ENCODE data around the gene C1orf159. TPM values are rescaled to one million over a fixed set of nuclear protein-coding genes. Genes with fewer than 3 reads are reported as not detected.
A peak's percentile ranks its signal among the peaks of the same experiment; 100 is the strongest.
"Not testable (repeated sequence)": the region's sequence is repeated elsewhere in the genome, so short reads cannot be mapped to it uniquely, and the experiment has no call there.

C1orf159 gene
- total and polyA plus RNA-seq, 9 of the 15 experiments (the other 6 are each of a cell fraction or from before 2014, with no cell fraction given): 0.28 to 54.9 (median 10.6) TPM

DNA sequence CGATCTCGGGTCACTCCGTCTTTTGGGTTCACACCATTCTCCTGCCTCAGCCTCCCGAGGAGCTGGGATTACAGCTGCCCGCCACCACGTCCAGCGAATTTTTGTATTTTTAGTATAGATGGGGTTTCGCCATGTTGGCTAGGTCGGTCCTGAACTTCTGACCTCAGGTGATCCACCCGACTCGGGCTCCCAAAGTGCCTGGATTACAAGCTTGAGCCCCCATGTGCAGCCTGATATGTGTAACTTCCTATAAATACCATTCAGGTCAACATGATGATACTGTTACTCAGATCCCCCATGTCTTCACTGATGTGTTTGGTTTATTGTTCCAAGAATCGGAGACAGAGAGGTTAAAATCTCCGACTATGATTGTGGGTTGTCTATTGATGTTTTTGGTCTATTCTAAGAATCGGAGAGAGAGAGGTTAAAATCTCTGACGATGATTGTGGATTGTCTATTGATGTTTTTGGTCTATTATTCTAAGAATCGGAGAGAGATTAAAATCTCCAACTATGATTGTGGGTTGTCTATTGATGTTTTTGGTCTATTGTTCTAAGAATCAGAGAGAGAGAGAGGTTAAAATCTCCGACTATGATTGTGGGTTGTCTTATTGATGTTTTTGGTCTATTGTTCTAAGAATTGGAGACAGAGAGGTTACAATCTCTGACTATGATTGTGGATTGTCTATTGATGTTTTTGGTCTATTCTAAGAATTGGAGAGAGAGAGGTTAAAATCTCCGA lies 17.0 kb downstream of the C1orf159 start:
- peaks cover 7% of the 10 kb centered on the region; the same call in 2 of the 3 replicates for H3K79me2 ChIP-seq (ENCODE audit: control insufficient read depth, insufficient read depth, low read length)
- TF ChIP-seq, protein P1, sequence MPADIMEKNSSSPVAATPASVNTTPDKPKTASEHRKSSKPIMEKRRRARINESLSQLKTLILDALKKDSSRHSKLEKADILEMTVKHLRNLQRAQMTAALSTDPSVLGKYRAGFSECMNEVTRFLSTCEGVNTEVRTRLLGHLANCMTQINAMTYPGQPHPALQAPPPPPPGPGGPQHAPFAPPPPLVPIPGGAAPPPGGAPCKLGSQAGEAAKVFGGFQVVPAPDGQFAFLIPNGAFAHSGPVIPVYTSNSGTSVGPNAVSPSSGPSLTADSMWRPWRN (IDR thresholded peaks at IDR 0.05; ENCODE audit: low read depth): no peak
- ATAC-seq (no peak), DNase-seq (ENCODE audit: extremely low read depth in 1 of 4, low spot score in 3 of 4) (no peak), FAIRE-seq (no peak)
- ChIA-PET CTCF (ENCODE audit: low intra/inter-chr PET ratio) (no interaction called here), POLR2A (no interaction called here)
- intact Hi-C loops (cut with micrococcal nuclease): no loop called here
- in situ Hi-C loops (cut with MboI): no loop called here
- H3K36me3 ChIP-seq (ENCODE audit: control insufficient read depth, insufficient read depth, low read length): no peaks in the 10 kb centered on the region; the same call in 2 of the 3 replicates
- no peaks in the 10 kb centered on the region for H3K9me1 ChIP-seq (ENCODE audit: control insufficient read depth, insufficient read depth, low read length)
- H4K20me1 ChIP-seq (replicated peaks; ENCODE audit: control insufficient read depth, insufficient read depth, low read length): no peaks in the 10 kb centered on the region
- H3K27ac ChIP-seq (ENCODE audit: extremely low read depth, low read depth, low read length): no peak overlapping the region
- H3K4me1 ChIP-seq (replicated peaks in 1 of 2; ENCODE audit: control insufficient read depth in 2 of 2, insufficient read depth in 2 of 2, low read length in 2 of 2): no peaks in the 10 kb centered on the region
- no peaks in the 10 kb centered on the region for H3K27me3 ChIP-seq (ENCODE audit: control insufficient read depth in 2 of 2, insufficient read depth in 2 of 2, low read length in 2 of 2)
- no peak overlapping the region for H3K9ac ChIP-seq (ENCODE audit: insufficient read depth in 1 of 2, low read depth in 2 of 2, low read length in 2 of 2)
- H3K9me3 ChIP-seq (replicated peaks; ENCODE audit: control insufficient read depth, insufficient read depth, low read depth, low read length): peaks cover 2% of the 10 kb centered on the region; the same call in 1 of the 2 replicates
- WGBS (ENCODE audit: insufficient coverage, low coverage, missing lambda C conversion rate): 88% methylated on average over 18 of the region's 18 CpGs
- no peak overlapping the region for H2AFZ ChIP-seq (ENCODE audit: low read depth, low read length)
- no peak overlapping the region for H3K4me2 ChIP-seq (ENCODE audit: insufficient read depth, low read length)
- TSS peak; percentile 10 for BruUV-seq (replicated peaks)
- no peak overlapping the region for H3K4me3 ChIP-seq

DNA sequence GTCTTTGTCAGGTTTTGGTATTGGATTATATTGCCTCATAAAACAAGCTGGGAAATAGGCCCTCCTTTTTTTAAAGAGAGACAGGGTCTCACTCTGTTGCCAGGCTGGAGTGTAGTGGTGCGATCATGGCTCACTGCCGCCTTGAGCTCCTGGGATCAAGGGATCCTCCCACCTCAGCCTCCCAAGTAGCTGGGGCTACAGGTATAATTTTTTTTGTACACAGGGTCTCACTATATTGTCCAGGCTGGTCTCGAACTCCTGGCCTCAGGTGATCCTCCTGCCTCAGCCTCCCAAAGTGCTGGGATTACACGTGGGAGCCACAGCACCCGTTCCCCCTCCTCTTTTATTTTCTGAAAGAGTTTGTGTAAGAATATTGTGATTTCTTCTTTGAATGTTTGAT lies 19.8 kb downstream of the C1orf159 start:
- H3K36me3 ChIP-seq (ENCODE audit: control insufficient read depth, insufficient read depth, low read length); H3K9me3 ChIP-seq (replicated peaks; ENCODE audit: control insufficient read depth, insufficient read depth, low read depth, low read length); H3K4me3 ChIP-seq; H3K79me2 ChIP-seq (ENCODE audit: control insufficient read depth, insufficient read depth, low read length); POLR2A ChIA-PET; in situ Hi-C loops (cut with MboI); H3K27me3 ChIP-seq (ENCODE audit: control insufficient read depth in 2 of 2, insufficient read depth in 2 of 2, low read length in 2 of 2); BruUV-seq (replicated peaks); DNase-seq (ENCODE audit: extremely low read depth in 1 of 4, low spot score in 3 of 4); CTCF ChIA-PET (ENCODE audit: low intra/inter-chr PET ratio); H3K4me2 ChIP-seq (ENCODE audit: insufficient read depth, low read length); H2AFZ ChIP-seq (ENCODE audit: low read depth, low read length); H3K9me1 ChIP-seq (ENCODE audit: control insufficient read depth, insufficient read depth, low read length); H3K27ac ChIP-seq (ENCODE audit: extremely low read depth, low read depth, low read length); H4K20me1 ChIP-seq (replicated peaks; ENCODE audit: control insufficient read depth, insufficient read depth, low read length); intact Hi-C loops (cut with micrococcal nuclease); ATAC-seq; FAIRE-seq; H3K9ac ChIP-seq (ENCODE audit: insufficient read depth in 1 of 2, low read depth in 2 of 2, low read length in 2 of 2): not testable (repeated sequence)
- 87% methylated on average over 5 of the region's 5 CpGs for WGBS (ENCODE audit: insufficient coverage, low coverage, missing lambda C conversion rate)
- TF ChIP-seq ZNF121 (CRISPR knock-in tag; conservative IDR thresholded peaks at IDR 0.05): peak; percentile 65
- H3K4me1 ChIP-seq (replicated peaks in 1 of 2; ENCODE audit: control insufficient read depth in 2 of 2, insufficient read depth in 2 of 2, low read length in 2 of 2): peaks cover 0 to 15% of the 10 kb centered on the region in 2 experiments; a peak in 3 of 5 replicates
